Endothelial cell (in vitro differentiated cells): ENCODE measurements around the gene RAD51C. TPM values are rescaled to one million over a fixed set of nuclear protein-coding genes. Genes with fewer than 3 reads are reported as not detected.

ENCODE experiments used
- DNase-seq: peaks from one replicate; pipeline ENCODE4 v3.0.0; 2021; ENCODE audit warnings: low spot score
- H3K27ac Mint-ChIP-seq: one replicate; pipeline ENCODE4 v1.8.0; 2021; ENCODE audit warnings: mixed read lengths, inconsistent platforms; ENCODE audit not compliant: unreplicated experiment
- H3K27me3 Mint-ChIP-seq: one replicate; pipeline ENCODE4 v1.8.0; 2021; ENCODE audit warnings: mild to moderate bottlenecking, moderate library complexity, mixed read lengths, inconsistent platforms; ENCODE audit not compliant: unreplicated experiment
- H3K36me3 Mint-ChIP-seq: one replicate; pipeline ENCODE4 v1.8.0; 2021; ENCODE audit warnings: mild to moderate bottlenecking, low read depth, mixed read lengths, inconsistent platforms; ENCODE audit not compliant: unreplicated experiment
- H3K4me1 Mint-ChIP-seq: one replicate; pipeline ENCODE4 v1.8.0; 2021; ENCODE audit warnings: mild to moderate bottlenecking, mixed read lengths, inconsistent platforms; ENCODE audit not compliant: unreplicated experiment
- H3K4me3 Mint-ChIP-seq: one replicate; pipeline ENCODE4 v1.8.0; 2021; ENCODE audit warnings: mild to moderate bottlenecking, mixed read lengths, inconsistent platforms; ENCODE audit not compliant: unreplicated experiment
- H3K9me3 Mint-ChIP-seq: one replicate; pipeline ENCODE4 v1.8.0; 2021; ENCODE audit warnings: mixed read lengths, inconsistent platforms; ENCODE audit not compliant: unreplicated experiment
- CTCF ChIP-seq: fragments of 200-600 bp; sonication (generic); IDR thresholded peaks from one replicate; pipeline ENCODE4 v1.5.0; 2021; ENCODE audit warnings: antibody characterized with exemption; ENCODE audit not compliant: unreplicated experiment
- total RNA-seq: library from RNA; stranded (reverse); fragmentation: NEBNext Ultra II Directional; extraction: Animal tissue kit (Norgen Biotek cat#: 25700); gene quantifications from one replicate; pipeline ENCODE4 v1.2.1, GENCODE V29; 2021; ENCODE audit not compliant: unreplicated experiment

Gene RAD51C
- total RNA-seq, 1 donor from 2014 or later: 11.3 TPM

GRCh38 chr17:58755577-58756245, 63.3 kb downstream of the RAD51C start, which contains the start of gene PPM1E:
Gene PPM1E, plus strand, starts transcription at chr17:58755854.
- H3K4me3 Mint-ChIP-seq: peak within 1 kb of the TSS; percentile 97
- peak within 1 kb of the TSS; percentile 68 for H3K27ac Mint-ChIP-seq
- no peak for TF ChIP-seq CTCF
- H3K27me3 Mint-ChIP-seq: peaks cover 2% of the 10 kb centered on the region
- no peaks in the 10 kb centered on the region for H3K9me3 Mint-ChIP-seq
- H3K4me1 Mint-ChIP-seq: peaks cover 4% of the 10 kb centered on the region
- peak; percentile 80 for DNase-seq
- H3K36me3 Mint-ChIP-seq: no peaks in the 10 kb centered on the region

GRCh38 chr17:58756246-58757161, 64.1 kb downstream of the RAD51C start:
- H3K36me3 Mint-ChIP-seq: no peaks in the 10 kb centered on the region
- peak; percentile 11 for DNase-seq
- no peaks in the 10 kb centered on the region for H3K9me3 Mint-ChIP-seq
- peaks cover 4% of the 10 kb centered on the region for H3K4me1 Mint-ChIP-seq
- TF ChIP-seq CTCF: no peak
- H3K27ac Mint-ChIP-seq: peak overlapping the region; percentile 68
- peak overlapping the region; percentile 97 for H3K4me3 Mint-ChIP-seq
- H3K27me3 Mint-ChIP-seq: peaks cover 2% of the 10 kb centered on the region

GRCh38 chr17:58757162-58757613, 64.8 kb downstream of the RAD51C start:
- peaks cover 2% of the 10 kb centered on the region for H3K27me3 Mint-ChIP-seq
- TF ChIP-seq CTCF: no peak
- DNase-seq: no peak
- peak overlapping the region; percentile 97 for H3K4me3 Mint-ChIP-seq
- peaks cover 4% of the 10 kb centered on the region for H3K4me1 Mint-ChIP-seq
- no peaks in the 10 kb centered on the region for H3K9me3 Mint-ChIP-seq
- no peaks in the 10 kb centered on the region for H3K36me3 Mint-ChIP-seq
- no peak overlapping the region for H3K27ac Mint-ChIP-seq

GRCh38 chr17:58758890-58759289, 66.5 kb downstream of the RAD51C start:
- H3K9me3 Mint-ChIP-seq: no peaks in the 10 kb centered on the region
- no peak for TF ChIP-seq CTCF
- no peaks in the 10 kb centered on the region for H3K36me3 Mint-ChIP-seq
- no peak overlapping the region for H3K4me3 Mint-ChIP-seq
- no peak for DNase-seq
- peaks cover 2% of the 10 kb centered on the region for H3K27me3 Mint-ChIP-seq
- peaks cover 4% of the 10 kb centered on the region for H3K4me1 Mint-ChIP-seq
- H3K27ac Mint-ChIP-seq: no peak overlapping the region

GRCh38 chr17:58759522-58759921, 67.1 kb downstream of the RAD51C start:
- peaks cover 4% of the 10 kb centered on the region for H3K4me1 Mint-ChIP-seq
- H3K27ac Mint-ChIP-seq: no peak overlapping the region
- no peak for TF ChIP-seq CTCF
- H3K9me3 Mint-ChIP-seq: no peaks in the 10 kb centered on the region
- DNase-seq: no peak
- H3K27me3 Mint-ChIP-seq: peaks cover 2% of the 10 kb centered on the region
- no peaks in the 10 kb centered on the region for H3K36me3 Mint-ChIP-seq
- no peak overlapping the region for H3K4me3 Mint-ChIP-seq
